LNCAP (cell line): ENCODE results near the gene SESN3.

Experiments
- TF ChIP-seq, protein P1 (sequence below): fragments of 450-650 bp; IDR thresholded peaks from 2 replicates; pipeline ENCODE4 v1.5.1; 2017; ENCODE audit warnings: mild to moderate bottlenecking

Gene SESN3

DNA sequence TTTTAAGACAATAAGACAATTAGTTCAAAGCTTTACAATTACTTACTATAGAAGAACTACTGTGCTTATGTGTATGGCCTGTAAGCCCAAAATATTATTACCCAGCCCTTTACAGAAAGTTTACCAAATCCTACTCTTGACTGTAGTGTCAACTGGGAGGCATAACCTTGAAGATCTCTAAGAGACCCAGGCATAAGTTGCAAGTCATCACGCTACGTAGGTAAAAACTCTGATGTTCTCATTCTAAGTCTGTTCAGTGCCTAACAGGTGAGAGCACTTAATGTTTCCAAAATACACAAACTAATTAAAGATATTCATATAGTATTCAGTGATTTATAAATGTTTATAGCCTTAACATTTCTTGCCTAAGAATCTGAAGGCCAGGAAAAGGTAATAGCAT lies 12.9 kb downstream of the SESN3 start:
- TF ChIP-seq, protein P1, sequence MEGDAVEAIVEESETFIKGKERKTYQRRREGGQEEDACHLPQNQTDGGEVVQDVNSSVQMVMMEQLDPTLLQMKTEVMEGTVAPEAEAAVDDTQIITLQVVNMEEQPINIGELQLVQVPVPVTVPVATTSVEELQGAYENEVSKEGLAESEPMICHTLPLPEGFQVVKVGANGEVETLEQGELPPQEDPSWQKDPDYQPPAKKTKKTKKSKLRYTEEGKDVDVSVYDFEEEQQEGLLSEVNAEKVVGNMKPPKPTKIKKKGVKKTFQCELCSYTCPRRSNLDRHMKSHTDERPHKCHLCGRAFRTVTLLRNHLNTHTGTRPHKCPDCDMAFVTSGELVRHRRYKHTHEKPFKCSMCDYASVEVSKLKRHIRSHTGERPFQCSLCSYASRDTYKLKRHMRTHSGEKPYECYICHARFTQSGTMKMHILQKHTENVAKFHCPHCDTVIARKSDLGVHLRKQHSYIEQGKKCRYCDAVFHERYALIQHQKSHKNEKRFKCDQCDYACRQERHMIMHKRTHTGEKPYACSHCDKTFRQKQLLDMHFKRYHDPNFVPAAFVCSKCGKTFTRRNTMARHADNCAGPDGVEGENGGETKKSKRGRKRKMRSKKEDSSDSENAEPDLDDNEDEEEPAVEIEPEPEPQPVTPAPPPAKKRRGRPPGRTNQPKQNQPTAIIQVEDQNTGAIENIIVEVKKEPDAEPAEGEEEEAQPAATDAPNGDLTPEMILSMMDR, result no peak

DNA sequence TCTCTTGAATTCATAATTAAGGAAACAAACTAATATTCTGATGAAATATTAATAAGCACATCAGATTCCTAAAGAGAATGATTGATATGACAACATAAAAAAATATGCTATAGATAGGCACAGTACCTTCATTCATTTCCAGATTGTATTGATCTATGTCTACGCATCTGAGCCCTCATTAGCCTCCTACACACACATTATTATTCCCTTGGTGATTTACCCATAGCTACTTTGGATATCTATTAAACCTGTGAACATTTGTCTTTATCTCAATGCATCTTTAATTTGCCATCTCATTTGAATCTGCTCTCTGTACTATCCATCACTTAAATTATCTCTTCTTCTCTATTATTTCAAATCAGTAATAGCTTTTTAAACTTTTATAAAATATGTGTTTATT lies 18.4 kb downstream of the SESN3 start:
- TF ChIP-seq, protein P1, result no peak

DNA sequence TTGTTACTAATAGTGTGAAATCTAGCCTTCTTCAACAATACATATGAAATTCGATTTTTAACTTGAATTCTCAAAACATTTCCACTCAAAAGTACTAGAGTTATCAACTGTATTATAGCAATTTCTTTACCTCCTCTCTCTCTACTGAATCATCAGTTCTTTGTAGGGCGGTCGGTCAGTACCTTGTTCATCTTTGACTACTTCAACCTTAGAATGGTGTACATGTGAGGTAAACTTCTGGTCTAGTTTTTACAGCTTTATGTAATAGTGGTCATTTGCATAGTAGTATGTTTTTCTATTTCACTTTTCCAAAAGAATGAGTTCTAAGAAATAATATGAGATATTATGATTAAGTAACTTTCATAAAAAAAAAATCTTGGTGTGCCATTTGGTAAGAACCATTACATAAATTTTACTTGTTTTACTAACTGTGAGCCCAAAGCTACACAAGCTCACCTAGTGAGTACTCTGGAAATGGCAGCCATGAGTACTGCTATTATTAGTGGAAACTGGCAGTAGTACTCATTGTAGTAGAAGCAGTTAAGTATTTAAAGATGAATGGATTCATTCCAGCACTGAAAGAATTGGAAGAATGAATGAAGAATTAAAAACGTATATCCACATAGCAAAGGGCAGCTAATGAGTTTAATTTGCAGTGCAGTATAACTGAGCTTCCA lies 30.1 kb downstream of the SESN3 start:
- TF ChIP-seq, protein P1, result no peak

DNA sequence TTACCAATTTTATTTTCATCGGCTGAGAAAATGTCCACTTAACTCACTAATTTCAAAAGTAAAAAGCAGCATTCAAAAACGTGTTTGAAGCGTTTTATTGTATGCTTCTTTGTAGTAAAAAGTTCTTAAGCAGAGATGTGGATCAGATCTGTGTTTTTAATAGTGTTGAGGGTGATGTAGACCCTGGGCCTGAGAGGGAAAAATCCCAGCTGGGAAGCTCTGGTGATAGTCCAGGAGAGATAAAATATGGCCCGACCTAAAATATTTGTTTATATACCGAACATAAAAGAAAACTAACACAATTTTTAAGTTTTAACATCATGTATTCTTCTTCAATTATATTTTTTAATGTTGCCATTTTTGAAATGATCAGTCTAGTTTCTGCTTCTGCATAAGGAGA lies 35.2 kb downstream of the SESN3 start:
- TF ChIP-seq, protein P1, result no peak

DNA sequence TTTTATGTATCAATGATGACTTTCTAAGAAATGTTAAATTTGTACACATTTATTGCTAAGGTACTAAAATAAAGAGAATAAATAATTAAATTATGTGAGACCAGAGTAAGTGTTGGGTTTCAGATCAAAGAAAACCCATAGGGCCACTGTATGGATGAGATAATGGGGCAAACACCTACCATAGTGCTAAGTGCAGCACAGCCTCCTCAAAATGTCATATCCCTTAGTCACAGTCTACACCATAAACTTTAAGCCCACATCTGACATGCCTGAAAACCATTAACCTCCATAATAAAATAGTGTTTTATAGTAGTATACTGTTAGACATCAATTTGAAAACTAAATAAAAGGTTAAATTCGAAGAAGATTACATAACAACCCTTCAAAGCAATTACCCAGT lies 37.5 kb downstream of the SESN3 start:
- TF ChIP-seq, protein P1, result no peak

DNA sequence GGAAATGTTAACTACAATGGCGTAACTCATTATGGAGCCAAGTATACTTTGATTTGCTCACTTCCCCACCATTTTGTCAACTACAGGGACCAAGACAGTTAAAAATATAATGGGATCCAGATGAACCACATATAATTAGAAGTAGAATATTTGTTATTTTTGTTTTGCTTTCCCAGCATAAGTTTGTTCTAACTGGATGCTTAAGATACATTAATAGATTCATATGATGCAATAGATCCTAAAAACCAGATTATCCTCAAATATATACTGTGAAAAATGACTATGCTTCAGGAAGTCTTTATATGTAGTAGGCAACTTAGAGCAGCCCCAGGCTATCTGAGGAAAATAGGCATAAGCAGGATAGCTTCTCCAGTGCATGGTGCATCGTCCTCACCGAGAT lies 38.3 kb downstream of the SESN3 start:
- TF ChIP-seq, protein P1, result no peak

DNA sequence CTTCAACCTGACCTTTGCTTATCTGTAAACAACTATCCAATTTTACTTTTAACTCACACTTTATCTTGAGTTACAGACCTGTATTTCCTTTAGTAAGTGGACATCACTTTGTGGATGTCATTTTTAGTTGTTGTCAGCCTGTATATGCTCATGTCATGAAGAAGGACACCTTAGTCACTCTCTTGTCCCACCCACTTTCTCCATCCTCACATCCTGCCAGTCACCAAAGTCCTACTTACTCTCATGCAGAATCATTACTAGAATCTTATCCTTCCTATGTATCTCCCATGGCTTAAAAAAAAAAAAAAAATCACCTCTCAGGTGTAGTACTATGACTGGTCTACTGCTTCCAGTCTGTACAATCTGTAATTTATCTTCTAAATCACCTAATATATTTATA lies 43.3 kb downstream of the SESN3 start:
- TF ChIP-seq, protein P1, result no peak

DNA sequence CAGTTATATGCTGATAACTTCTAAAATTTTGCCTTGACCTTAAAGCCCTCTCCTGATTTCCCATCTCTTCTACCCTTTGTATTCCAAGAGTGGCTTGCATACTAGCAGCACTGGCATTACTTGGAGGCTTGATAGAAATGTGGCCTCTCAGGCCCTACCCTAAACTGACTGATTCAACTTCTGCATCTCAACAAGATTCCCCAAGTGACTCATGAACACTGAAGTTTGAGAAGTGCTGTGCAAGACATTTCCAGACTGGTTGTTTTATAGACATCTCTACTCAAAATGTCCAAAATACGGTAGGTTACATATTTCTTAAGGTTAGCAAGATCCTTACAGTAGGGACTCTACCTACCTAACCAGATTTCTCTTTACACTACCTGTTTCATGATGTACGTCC lies 48.6 kb downstream of the SESN3 start:
- TF ChIP-seq, protein P1, result no peak
